GM19043 (cell line): Measurements from ENCODE around the gene SIK3.
A peak's percentile ranks its signal among the peaks of the same experiment; 100 is the strongest.
"Not testable (repeated sequence)": the region's sequence is repeated elsewhere in the genome, so short reads cannot be mapped to it uniquely, and the experiment has no call there.

ENCODE experiments used
- ATAC-seq: cut with Tn5 transposase; IDR thresholded peaks from one replicate; pipeline ENCODE4 v1.9.1; 2021; ENCODE audit warnings: low read depth; ENCODE audit not compliant: unreplicated experiment

The SIK3 gene

GRCh38 chr11:116851626-116852025 is 246.6 kb downstream of the SIK3 start:
- no peak for ATAC-seq

- ATAC-seq = no peak
Measured at GRCh38 chr11:116849486-116849885, 248.7 kb downstream of the SIK3 start.

GRCh38 chr11:116849060-116849459 is 249.2 kb downstream of the SIK3 start:
- no peak for ATAC-seq

- no peak for ATAC-seq
Measured at GRCh38 chr11:116847612-116848011, 250.6 kb downstream of the SIK3 start.

GRCh38 chr11:116844722-116845121 is 253.5 kb downstream of the SIK3 start:
- ATAC-seq = no peak

- ATAC-seq = no peak
Measured at GRCh38 chr11:116843661-116844060, 254.6 kb downstream of the SIK3 start.

- ATAC-seq = no peak
Measured at GRCh38 chr11:116842909-116843308, 255.3 kb downstream of the SIK3 start.

GRCh38 chr11:116842117-116842516 is 256.1 kb downstream of the SIK3 start:
- ATAC-seq = no peak

- ATAC-seq = no peak
Measured at GRCh38 chr11:116840746-116841296, 257.4 kb downstream of the SIK3 start.

- no peak for ATAC-seq
Measured at GRCh38 chr11:116840224-116840745, 257.9 kb downstream of the SIK3 start.

GRCh38 chr11:116838321-116839084 is 259.7 kb downstream of the SIK3 start:
- ATAC-seq = no peak

GRCh38 chr11:116837231-116838091 is 260.8 kb downstream of the SIK3 start, which contains the start of gene APOA1:
APOA1 (minus strand) TSS chr11:116837622; CDS start chr11:116837387, 235 bp downstream.
- ATAC-seq = no peak

- no peak for ATAC-seq
Measured at GRCh38 chr11:116836632-116836991, 261.6 kb downstream of the SIK3 start.

GRCh38 chr11:116835791-116836631 is 262.2 kb downstream of the SIK3 start:
- peak; percentile 78 for ATAC-seq

- ATAC-seq = peak; percentile 32
Measured at GRCh38 chr11:116835042-116835772, 263.0 kb downstream of the SIK3 start.

GRCh38 chr11:116834535-116835041 is 263.6 kb downstream of the SIK3 start:
- not testable (repeated sequence) for ATAC-seq

GRCh38 chr11:116833816-116834534 is 264.3 kb downstream of the SIK3 start:
- no peak for ATAC-seq

- no peak for ATAC-seq
Measured at GRCh38 chr11:116833491-116833815, 264.8 kb downstream of the SIK3 start.
